ENCODE measurements around the gene GRXCR1.

- TF ChIP-seq EZH2 (IDR thresholded peaks at IDR 0.05; ENCODE audit: low read length), result no peak
- TF ChIP-seq, protein P1, sequence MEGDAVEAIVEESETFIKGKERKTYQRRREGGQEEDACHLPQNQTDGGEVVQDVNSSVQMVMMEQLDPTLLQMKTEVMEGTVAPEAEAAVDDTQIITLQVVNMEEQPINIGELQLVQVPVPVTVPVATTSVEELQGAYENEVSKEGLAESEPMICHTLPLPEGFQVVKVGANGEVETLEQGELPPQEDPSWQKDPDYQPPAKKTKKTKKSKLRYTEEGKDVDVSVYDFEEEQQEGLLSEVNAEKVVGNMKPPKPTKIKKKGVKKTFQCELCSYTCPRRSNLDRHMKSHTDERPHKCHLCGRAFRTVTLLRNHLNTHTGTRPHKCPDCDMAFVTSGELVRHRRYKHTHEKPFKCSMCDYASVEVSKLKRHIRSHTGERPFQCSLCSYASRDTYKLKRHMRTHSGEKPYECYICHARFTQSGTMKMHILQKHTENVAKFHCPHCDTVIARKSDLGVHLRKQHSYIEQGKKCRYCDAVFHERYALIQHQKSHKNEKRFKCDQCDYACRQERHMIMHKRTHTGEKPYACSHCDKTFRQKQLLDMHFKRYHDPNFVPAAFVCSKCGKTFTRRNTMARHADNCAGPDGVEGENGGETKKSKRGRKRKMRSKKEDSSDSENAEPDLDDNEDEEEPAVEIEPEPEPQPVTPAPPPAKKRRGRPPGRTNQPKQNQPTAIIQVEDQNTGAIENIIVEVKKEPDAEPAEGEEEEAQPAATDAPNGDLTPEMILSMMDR (optimal IDR thresholded peaks at IDR 0.05 in 1 of 3, IDR thresholded peaks at IDR 0.05 in 1 of 3, conservative IDR thresholded peaks at IDR 0.05 in 1 of 3; ENCODE audit: extremely low read depth in 1 of 3, insufficient read depth in 2 of 3, low read length in 3 of 3), result no peak
These were observed 62.6 kb downstream of the GRXCR1 start for GRCh38 chr4:42954963-42955669.

Data from keratinocyte (primary cell).